HEK293 (cell line): Measurements from ENCODE around the gene APC2.

Experiments
- CTCF ChIA-PET: fragments of 350-600 bp; formaldehyde crosslinking; extraction: SDS; loops from one replicate; lab custom pipeline; 2021; ENCODE audit warnings: antibody characterized with exemption; lab: Yijun Ruan, JAX
- POLR2A ChIA-PET: fragments of 300-600 bp; formaldehyde crosslinking; extraction: SDS; loops from one replicate; lab custom pipeline; 2020; ENCODE audit warnings: antibody characterized with exemption, inconsistent platforms; lab: Yijun Ruan, JAX
- H3K27ac ChIP-seq: fragments of 200-500 bp; sonication (Bioruptor generic); 2 replicates; pipeline ENCODE4 v1.5.1; 2014; ENCODE audit warnings: low read depth, low read length, control low read depth, inconsistent platforms; ENCODE audit errors: extremely low read depth
- H3K36me3 ChIP-seq, 2 experiments: fragments of 200-500 bp in 1 of 2; sonication (Bioruptor generic) in 1 of 2; 1 replicate in 1 of 2; 2 replicates in 1 of 2; pipeline ENCODE4 v1.5.1; 2014 to 2017; ENCODE audit warnings: inconsistent platforms in 2 of 2, low read length in 2 of 2; ENCODE audit not compliant: control insufficient read depth in 2 of 2, insufficient read depth in 1 of 2
- H3K4me1 ChIP-seq: fragments of 200-500 bp; sonication (Bioruptor generic); 2 replicates; pipeline ENCODE4 v1.5.1; 2014; ENCODE audit warnings: mild to moderate bottlenecking, low read length, inconsistent platforms; ENCODE audit not compliant: control insufficient read depth, insufficient read depth
- H3K4me3 ChIP-seq: 2 replicates; pipeline ENCODE4 v1.5.1; 2011; ENCODE audit warnings: low read depth, mild to moderate bottlenecking, control low read depth, low read length, moderate library complexity
- H3K9me3 ChIP-seq: fragments of 200-500 bp; sonication (Bioruptor generic); 2 replicates; pipeline ENCODE4 v1.5.1; 2014; ENCODE audit warnings: low read depth, low read length, inconsistent platforms; ENCODE audit not compliant: control insufficient read depth, insufficient read depth
- BCL11A ChIP-seq: fragments of 450-650 bp; formaldehyde crosslinking; IDR thresholded peaks from 2 replicates; pipeline ENCODE4 v1.5.1; 2016; ENCODE audit warnings: low read depth, missing biosample characterization, missing genetic modification characterization
- GLIS1 ChIP-seq: fragments of 450-650 bp; formaldehyde crosslinking; IDR thresholded peaks from 2 replicates; pipeline ENCODE4 v1.5.1; 2016; ENCODE audit warnings: missing biosample characterization, missing genetic modification characterization
- HOXA7 ChIP-seq: sonication (generic); formaldehyde crosslinking; IDR thresholded peaks from 2 replicates; pipeline ENCODE4 v1.8.1; 2022; ENCODE audit warnings: missing genetic modification reagents, borderline replicate concordance
- HOXD13 ChIP-seq: sonication (generic); formaldehyde crosslinking; IDR thresholded peaks from 2 replicates; pipeline ENCODE4 v1.8.0; 2022; ENCODE audit warnings: missing genetic modification reagents, borderline replicate concordance
- SALL2 ChIP-seq: fragments of 450-650 bp; formaldehyde crosslinking; IDR thresholded peaks from 2 replicates; pipeline ENCODE4 v1.5.0; 2017; ENCODE audit warnings: missing biosample characterization, mild to moderate bottlenecking, missing genetic modification characterization, borderline replicate concordance
- ZBTB17 ChIP-seq: fragments of 450-650 bp; formaldehyde crosslinking; IDR thresholded peaks from 2 replicates; pipeline ENCODE4 v1.5.1; 2016; ENCODE audit warnings: missing biosample characterization, missing genetic modification characterization
- ZBTB7A ChIP-seq: fragments of 450-650 bp; formaldehyde crosslinking; IDR thresholded peaks from 2 replicates; pipeline ENCODE4 v1.5.1; 2016; ENCODE audit warnings: low read depth, missing biosample characterization, missing genetic modification characterization
- ZNF174 ChIP-seq: fragments of 450-650 bp; formaldehyde crosslinking; IDR thresholded peaks from 2 replicates; pipeline ENCODE4 v1.5.0; 2017; ENCODE audit warnings: missing biosample characterization, mild to moderate bottlenecking, missing genetic modification characterization
- ZNF24 ChIP-seq: fragments of 450-650 bp; formaldehyde crosslinking; IDR thresholded peaks from 2 replicates; pipeline ENCODE4 v1.5.1; 2016; ENCODE audit warnings: missing biosample characterization, missing genetic modification characterization
- ZNF341 ChIP-seq: fragments of 450-650 bp; formaldehyde crosslinking; IDR thresholded peaks from 2 replicates; pipeline ENCODE4; 2016; ENCODE audit warnings: low read depth, missing biosample characterization, missing genetic modification characterization
- ZNF776 ChIP-seq: fragments of 450-650 bp; formaldehyde crosslinking; IDR thresholded peaks from 2 replicates; pipeline ENCODE4 v1.5.0; 2017; ENCODE audit warnings: missing biosample characterization, missing genetic modification characterization, borderline replicate concordance
- TF ChIP-seq, protein P1 (sequence below): fragments of 450-650 bp; formaldehyde crosslinking; conservative IDR thresholded peaks from 2 replicates; pipeline ENCODE4 v1.5.1; 2016; ENCODE audit warnings: low read depth, missing biosample characterization, missing genetic modification characterization
- TF ChIP-seq, protein P2 (sequence below): fragments of 450-650 bp; formaldehyde crosslinking; IDR thresholded peaks from 2 replicates; pipeline ENCODE4 v1.5.1; 2016; ENCODE audit warnings: missing biosample characterization, missing genetic modification characterization
- TF ChIP-seq, protein P3 (sequence below): fragments of 450-650 bp; formaldehyde crosslinking; IDR thresholded peaks from 2 replicates; pipeline ENCODE4 v1.5.1; 2016; ENCODE audit warnings: missing biosample characterization, missing genetic modification characterization

Gene APC2

DNA sequence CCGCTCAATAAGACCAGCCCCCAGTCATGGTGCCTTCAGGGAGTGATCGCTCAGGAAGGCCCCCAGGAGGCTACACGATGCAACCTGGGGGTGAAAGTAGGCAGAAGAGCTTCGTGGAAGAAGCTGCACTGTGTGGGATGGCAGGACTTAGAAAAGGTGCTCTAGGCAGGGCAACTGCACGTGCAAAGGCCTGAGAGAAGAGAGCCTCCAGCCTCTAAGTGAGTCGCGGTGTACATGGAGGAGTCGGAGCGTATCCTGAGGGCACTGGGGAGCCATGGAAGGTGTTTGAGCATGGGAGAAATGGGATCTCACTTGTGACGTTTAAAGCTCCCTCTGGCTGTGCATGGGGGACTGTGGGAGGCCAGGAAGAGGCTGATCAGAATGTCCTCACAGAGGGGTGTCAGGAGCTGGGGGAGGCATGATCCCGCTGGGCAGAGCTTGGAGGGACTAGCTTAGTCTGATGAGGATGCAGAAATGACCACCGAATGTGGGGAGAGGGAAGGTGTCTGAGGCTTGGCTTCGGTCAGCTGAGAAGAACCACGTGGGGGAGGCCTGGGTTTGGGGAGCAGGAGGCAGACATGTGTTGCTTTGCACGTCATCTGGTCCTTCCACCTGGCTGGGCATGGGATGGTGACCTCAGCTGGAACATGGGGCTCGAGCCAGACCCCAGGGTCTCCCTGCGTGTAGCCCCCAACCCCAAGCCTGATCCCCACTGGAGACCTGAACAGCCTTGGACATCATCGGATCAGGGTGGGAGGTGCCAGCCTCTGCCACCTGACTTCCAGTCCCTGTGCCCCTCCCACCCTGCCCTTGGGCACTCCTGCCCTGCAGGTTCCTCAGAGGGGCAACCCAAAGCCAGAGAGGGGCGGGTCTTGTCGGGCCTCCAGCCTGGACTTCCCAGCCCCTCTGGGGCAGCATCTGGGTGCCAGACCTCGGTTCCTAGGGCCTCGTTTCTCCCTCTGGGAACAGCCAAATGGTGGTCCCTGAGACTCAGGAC, 1.1 kb downstream of the APC2 start (continued):
- TF ChIP-seq ZNF341 (tag by site-specific recombination) (peak; percentile 28; the same call in 1 of the 2 replicates), ZNF174 (tag by site-specific recombination) (no peak), HOXD13 (CRISPR knock-in tag) (no peak), ZBTB17 (tag by site-specific recombination) (0 out of 2 replicates have a peak, but pooled peaks have one; percentile 32)
- TF ChIP-seq, protein P1, sequence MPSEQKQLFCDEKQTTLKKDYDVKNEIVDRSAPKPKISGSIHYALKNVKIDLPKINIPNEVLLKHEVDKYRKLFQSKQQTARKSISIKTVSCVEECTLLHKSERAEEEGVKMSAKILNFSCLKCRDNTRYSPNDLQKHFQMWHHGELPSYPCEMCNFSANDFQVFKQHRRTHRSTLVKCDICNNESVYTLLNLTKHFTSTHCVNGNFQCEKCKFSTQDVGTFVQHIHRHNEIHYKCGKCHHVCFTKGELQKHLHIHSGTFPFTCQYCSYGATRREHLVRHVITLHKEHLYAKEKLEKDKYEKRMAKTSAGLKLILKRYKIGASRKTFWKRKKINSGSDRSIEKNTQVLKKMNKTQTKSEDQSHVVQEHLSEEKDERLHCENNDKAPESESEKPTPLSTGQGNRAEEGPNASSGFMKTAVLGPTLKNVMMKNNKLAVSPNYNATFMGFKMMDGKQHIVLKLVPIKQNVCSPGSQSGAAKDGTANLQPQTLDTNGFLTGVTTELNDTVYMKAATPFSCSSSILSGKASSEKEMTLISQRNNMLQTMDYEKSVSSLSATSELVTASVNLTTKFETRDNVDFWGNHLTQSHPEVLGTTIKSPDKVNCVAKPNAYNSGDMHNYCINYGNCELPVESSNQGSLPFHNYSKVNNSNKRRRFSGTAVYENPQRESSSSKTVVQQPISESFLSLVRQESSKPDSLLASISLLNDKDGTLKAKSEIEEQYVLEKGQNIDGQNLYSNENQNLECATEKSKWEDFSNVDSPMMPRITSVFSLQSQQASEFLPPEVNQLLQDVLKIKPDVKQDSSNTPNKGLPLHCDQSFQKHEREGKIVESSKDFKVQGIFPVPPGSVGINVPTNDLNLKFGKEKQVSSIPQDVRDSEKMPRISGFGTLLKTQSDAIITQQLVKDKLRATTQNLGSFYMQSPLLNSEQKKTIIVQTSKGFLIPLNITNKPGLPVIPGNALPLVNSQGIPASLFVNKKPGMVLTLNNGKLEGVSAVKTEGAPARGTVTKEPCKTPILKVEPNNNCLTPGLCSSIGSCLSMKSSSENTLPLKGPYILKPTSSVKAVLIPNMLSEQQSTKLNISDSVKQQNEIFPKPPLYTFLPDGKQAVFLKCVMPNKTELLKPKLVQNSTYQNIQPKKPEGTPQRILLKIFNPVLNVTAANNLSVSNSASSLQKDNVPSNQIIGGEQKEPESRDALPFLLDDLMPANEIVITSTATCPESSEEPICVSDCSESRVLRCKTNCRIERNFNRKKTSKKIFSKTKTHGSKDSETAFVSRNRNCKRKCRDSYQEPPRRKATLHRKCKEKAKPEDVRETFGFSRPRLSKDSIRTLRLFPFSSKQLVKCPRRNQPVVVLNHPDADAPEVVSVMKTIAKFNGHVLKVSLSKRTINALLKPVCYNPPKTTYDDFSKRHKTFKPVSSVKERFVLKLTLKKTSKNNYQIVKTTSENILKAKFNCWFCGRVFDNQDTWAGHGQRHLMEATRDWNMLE (tag by site-specific recombination) = no peak
- TF ChIP-seq, protein P2, sequence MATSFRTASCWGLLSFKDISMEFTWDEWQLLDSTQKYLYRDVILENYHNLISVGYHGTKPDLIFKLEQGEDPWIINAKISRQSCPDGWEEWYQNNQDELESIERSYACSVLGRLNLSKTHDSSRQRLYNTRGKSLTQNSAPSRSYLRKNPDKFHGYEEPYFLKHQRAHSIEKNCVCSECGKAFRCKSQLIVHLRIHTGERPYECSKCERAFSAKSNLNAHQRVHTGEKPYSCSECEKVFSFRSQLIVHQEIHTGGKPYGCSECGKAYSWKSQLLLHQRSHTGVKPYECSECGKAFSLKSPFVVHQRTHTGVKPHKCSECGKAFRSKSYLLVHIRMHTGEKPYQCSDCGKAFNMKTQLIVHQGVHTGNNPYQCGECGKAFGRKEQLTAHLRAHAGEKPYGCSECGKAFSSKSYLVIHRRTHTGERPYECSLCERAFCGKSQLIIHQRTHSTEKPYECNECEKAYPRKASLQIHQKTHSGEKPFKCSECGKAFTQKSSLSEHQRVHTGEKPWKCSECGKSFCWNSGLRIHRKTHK = no peak
- TF ChIP-seq, all 188 proteins: peak for 16

DNA sequence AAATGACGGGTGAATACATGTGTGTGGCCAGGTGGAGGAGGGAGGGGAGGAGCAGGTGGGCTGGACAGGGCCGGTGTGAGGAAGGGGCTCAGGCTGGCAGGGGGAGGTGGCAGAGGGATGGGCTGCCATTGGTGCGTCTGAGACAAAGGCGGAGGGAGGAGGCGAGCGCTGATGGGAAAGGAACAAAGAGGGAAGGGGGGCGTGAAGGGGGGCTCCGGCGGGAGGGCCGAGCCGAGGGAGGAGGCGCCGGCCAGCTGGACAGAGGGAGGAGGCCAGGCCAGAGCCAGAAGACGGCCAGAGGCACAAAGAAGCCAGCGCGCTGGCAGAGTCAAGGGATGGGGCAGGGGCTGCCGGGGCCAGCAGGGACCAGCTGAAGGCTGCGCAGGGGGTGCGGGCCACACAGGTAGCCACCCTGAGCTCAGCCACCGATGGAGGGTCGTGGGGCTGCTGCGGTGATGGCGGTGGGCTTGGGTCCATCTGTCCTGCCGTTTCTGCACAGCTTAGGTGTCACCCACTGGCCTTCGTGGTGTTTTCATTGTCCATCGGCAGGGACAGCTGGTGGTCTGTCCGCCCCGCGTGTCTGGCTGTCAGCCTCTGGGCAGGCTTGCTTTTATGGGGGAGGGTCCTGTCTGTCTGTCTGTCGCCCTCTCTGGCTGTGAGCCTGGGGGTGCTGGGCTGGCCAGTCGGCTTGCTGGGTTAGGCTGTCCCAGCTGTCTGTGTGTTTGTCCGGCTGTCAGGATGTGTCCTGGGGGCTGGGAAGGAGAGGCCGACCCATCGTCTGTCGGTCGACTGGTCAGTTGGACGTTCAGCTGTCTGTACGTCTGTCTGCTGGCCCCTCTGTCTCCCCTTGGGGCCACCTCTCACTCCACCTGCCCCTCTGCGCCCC, 2.2 kb downstream of the APC2 start:
- POLR2A ChIA-PET = interaction anchor here (2.1 kb wide), 1 partner anchor 10 kb away, joined by 10 read pairs; no protein-coding TSS in a partner anchor
- no peak overlapping the region for H3K27ac ChIP-seq
- H3K4me3 ChIP-seq = no peak overlapping the region

More for the DNA sequence above, 2.2 kb downstream of the APC2 start:
- TF ChIP-seq SALL2 (tag by site-specific recombination) (no peak), ZNF24 (tag by site-specific recombination) (no peak), ZBTB7A (0 out of 2 replicates have a peak, but pooled peaks have one; percentile 49), GLIS1 (no peak), HOXA7 (CRISPR knock-in tag) (no peak), ZNF776 (tag by site-specific recombination) (no peak), BCL11A (tag by site-specific recombination) (peak; percentile 9; the same call in 1 of the 2 replicates)
- TF ChIP-seq, protein P3, sequence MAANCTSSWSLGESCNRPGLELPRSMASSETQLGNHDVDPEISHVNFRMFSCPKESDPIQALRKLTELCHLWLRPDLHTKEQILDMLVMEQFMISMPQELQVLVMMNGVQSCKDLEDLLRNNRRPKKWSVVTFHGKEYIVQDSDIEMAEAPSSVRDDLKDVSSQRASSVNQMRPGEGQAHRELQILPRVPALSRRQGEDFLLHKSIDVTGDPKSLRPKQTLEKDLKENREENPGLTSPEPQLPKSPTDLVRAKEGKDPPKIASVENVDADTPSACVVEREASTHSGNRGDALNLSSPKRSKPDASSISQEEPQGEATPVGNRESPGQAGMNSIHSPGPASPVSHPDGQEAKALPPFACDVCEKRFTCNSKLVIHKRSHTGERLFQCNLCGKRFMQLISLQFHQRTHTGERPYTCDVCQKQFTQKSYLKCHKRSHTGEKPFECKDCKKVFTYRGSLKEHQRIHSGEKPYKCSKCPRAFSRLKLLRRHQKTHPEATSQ (tag by site-specific recombination) = no peak
- H3K9me3 ChIP-seq = no peaks in the 10 kb centered on the region
- H3K36me3 ChIP-seq = no peaks in the 10 kb centered on the region
- CTCF ChIA-PET = interaction anchor here (0.6 kb wide), 1 partner anchor 172 kb away, joined by 4 read pairs; no protein-coding TSS in a partner anchor
- H3K4me1 ChIP-seq = no peaks in the 10 kb centered on the region
